Measurements from ENCODE around the gene OTOF. TPM values are rescaled to one million over a fixed set of nuclear protein-coding genes. Genes with fewer than 3 reads are reported as not detected.

The OTOF gene
- total RNA-seq, 1 experiment from 2014 or later, result 0.26 TPM

- no peak for TF ChIP-seq ZNF416 (CRISPR knock-in tag; IDR thresholded peaks at IDR 0.05)
- no peak for TF ChIP-seq NR2C2 (CRISPR knock-in tag; IDR thresholded peaks at IDR 0.05)
- TF ChIP-seq TP53 (CRISPR knock-in tag; IDR thresholded peaks at IDR 0.05), result no peak
Observed at GRCh38 chr2:26491563-26492167, 13.7 kb upstream of the OTOF start (continued).

GRCh38 chr2:26489213-26489850, 11.4 kb upstream of the OTOF start:
- Mint-ChIP-seq H3K4me1 (no peaks in the 10 kb centered on the region; the same call in 1 of the 2 replicates), H3K4me3 (no peak overlapping the region), H3K27me3 (ENCODE audit: low read depth) (no peaks in the 10 kb centered on the region), H3K36me3 (no peaks in the 10 kb centered on the region), H3K9me3 (no peaks in the 10 kb centered on the region), H3K27ac (no peak overlapping the region)
- ChIA-PET POLR2A (no interaction called here), CTCF (no interaction called here)
- TF ChIP-seq CREM (CRISPR knock-in tag; IDR thresholded peaks at IDR 0.05) (no peak), SOX15 (CRISPR knock-in tag; IDR thresholded peaks at IDR 0.05) (no peak), GRHL2 (CRISPR knock-in tag; IDR thresholded peaks at IDR 0.05; ENCODE audit: insufficient replicate concordance, severe bottlenecking) (no peak), ZSCAN18 (CRISPR knock-in tag; IDR thresholded peaks at IDR 0.05) (no peak), SMAD4 (CRISPR knock-in tag; IDR thresholded peaks at IDR 0.05) (no peak), EMX1 (CRISPR knock-in tag; IDR thresholded peaks at IDR 0.05) (no peak), ATF3 (CRISPR knock-in tag; conservative IDR thresholded peaks at IDR 0.05) (no peak), ZNF219 (CRISPR knock-in tag; IDR thresholded peaks at IDR 0.05; ENCODE audit: borderline replicate concordance) (no peak), MXD4 (CRISPR knock-in tag; IDR thresholded peaks at IDR 0.05; ENCODE audit: borderline replicate concordance) (no peak), OVOL2 (CRISPR knock-in tag; IDR thresholded peaks at IDR 0.05; ENCODE audit: borderline replicate concordance) (no peak), RORB (CRISPR knock-in tag; IDR thresholded peaks at IDR 0.05) (no peak), PRRX2 (CRISPR knock-in tag; IDR thresholded peaks at IDR 0.05) (no peak)
- TF ChIP-seq, protein P1, sequence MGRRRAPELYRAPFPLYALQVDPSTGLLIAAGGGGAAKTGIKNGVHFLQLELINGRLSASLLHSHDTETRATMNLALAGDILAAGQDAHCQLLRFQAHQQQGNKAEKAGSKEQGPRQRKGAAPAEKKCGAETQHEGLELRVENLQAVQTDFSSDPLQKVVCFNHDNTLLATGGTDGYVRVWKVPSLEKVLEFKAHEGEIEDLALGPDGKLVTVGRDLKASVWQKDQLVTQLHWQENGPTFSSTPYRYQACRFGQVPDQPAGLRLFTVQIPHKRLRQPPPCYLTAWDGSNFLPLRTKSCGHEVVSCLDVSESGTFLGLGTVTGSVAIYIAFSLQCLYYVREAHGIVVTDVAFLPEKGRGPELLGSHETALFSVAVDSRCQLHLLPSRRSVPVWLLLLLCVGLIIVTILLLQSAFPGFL (CRISPR knock-in tag; IDR thresholded peaks at IDR 0.05; ENCODE audit: borderline replicate concordance), result no peak
- no peak for DNase-seq (ENCODE audit: low spot score)
- ATAC-seq, result no peak

- H3K4me3 Mint-ChIP-seq, result no peak overlapping the region
- ATAC-seq (no peak), DNase-seq (ENCODE audit: low spot score) (no peak)
- no peak overlapping the region for H3K27ac Mint-ChIP-seq
- H3K9me3 Mint-ChIP-seq, result no peaks in the 10 kb centered on the region
- H3K27me3 Mint-ChIP-seq (ENCODE audit: low read depth), result no peaks in the 10 kb centered on the region
- no peaks in the 10 kb centered on the region for H3K36me3 Mint-ChIP-seq
- TF ChIP-seq SOX15 (CRISPR knock-in tag; IDR thresholded peaks at IDR 0.05) (no peak), E2F5 (CRISPR knock-in tag; IDR thresholded peaks at IDR 0.05) (no peak)
- CTCF ChIA-PET, result no interaction called here
- POLR2A ChIA-PET, result no interaction called here
- no peaks in the 10 kb centered on the region; the same call in 1 of the 2 replicates for H3K4me1 Mint-ChIP-seq
Observed at GRCh38 chr2:26488463-26489212, 10.7 kb upstream of the OTOF start.
